H9 (cell line): ENCODE results near the gene BLACAT1. TPM values are rescaled to one million over a fixed set of nuclear protein-coding genes. Genes with fewer than 3 reads are reported as not detected.

Source experiments
- DNase-seq: peaks from one replicate; pipeline ENCODE4 v3.0.0-alpha.2; 2017
- H2AFZ ChIP-seq: one replicate; pipeline ENCODE4 v1.6.1; 2013; ENCODE audit warnings: mild to moderate bottlenecking, low read length, control low read depth, moderate library complexity
- H2AK5ac ChIP-seq: 2 replicates; pipeline ENCODE4 v1.6.1; 2013; ENCODE audit warnings: low read length, control low read depth, mixed read lengths; ENCODE audit not compliant: insufficient read length
- H2BK120ac ChIP-seq: one replicate; pipeline ENCODE4 v1.6.1; 2013; ENCODE audit warnings: low read depth, mild to moderate bottlenecking, low read length, control low read depth, inconsistent platforms; ENCODE audit not compliant: poor library complexity, severe bottlenecking
- H2BK12ac ChIP-seq: 2 replicates; pipeline ENCODE4 v1.6.1; 2013; ENCODE audit warnings: low read length, control low read depth, mixed read lengths, low read depth; ENCODE audit not compliant: insufficient read length
- H2BK15ac ChIP-seq: 2 replicates; pipeline ENCODE4 v1.6.1; 2013; ENCODE audit warnings: low read depth, low read length, control low read depth
- H2BK20ac ChIP-seq: one replicate; pipeline ENCODE4 v1.6.1; 2013; ENCODE audit warnings: low read depth, mild to moderate bottlenecking, low read length, control low read depth, inconsistent platforms; ENCODE audit not compliant: poor library complexity, severe bottlenecking
- H2BK5ac ChIP-seq: 2 replicates; pipeline ENCODE4 v1.6.1; 2013; ENCODE audit warnings: low read length, control low read depth, mixed read lengths; ENCODE audit not compliant: insufficient read length
- H3K14ac ChIP-seq: 2 replicates; pipeline ENCODE4 v1.6.1; 2013; ENCODE audit warnings: low read length, control low read depth; ENCODE audit not compliant: insufficient read depth
- H3K18ac ChIP-seq: 2 replicates; pipeline ENCODE4 v1.6.1; 2013; ENCODE audit warnings: low read depth, mild to moderate bottlenecking, mixed read lengths, low read length, control low read depth; ENCODE audit not compliant: insufficient read length
- H3K23ac ChIP-seq: 2 replicates; pipeline ENCODE4 v1.6.1; 2013; ENCODE audit warnings: low read length, control low read depth, mixed read lengths, low read depth; ENCODE audit not compliant: insufficient read length
- H3K23me2 ChIP-seq: 2 replicates; pipeline ENCODE4 v1.6.1; 2013; ENCODE audit warnings: low read depth, mild to moderate bottlenecking, mixed read lengths, low read length, control low read depth; ENCODE audit not compliant: insufficient read length, poor library complexity, severe bottlenecking
- H3K27ac ChIP-seq: 2 replicates; pipeline ENCODE4 v1.5.1; 2013; ENCODE audit warnings: low read length, control low read depth, mixed read lengths, low read depth; ENCODE audit not compliant: insufficient read length
- H3K27me3 ChIP-seq: 2 replicates; pipeline ENCODE4 v1.6.1; 2013; ENCODE audit warnings: low read length, control low read depth, inconsistent platforms; ENCODE audit not compliant: insufficient read depth
- H3K4ac ChIP-seq: 2 replicates; pipeline ENCODE4 v1.6.1; 2013; ENCODE audit warnings: low read depth, mild to moderate bottlenecking, control low read depth, inconsistent platforms, low read length, moderate library complexity
- H3K4me1 ChIP-seq: 2 replicates; pipeline ENCODE4 v1.6.1; 2013; ENCODE audit warnings: low read length, control low read depth, inconsistent platforms; ENCODE audit not compliant: insufficient read depth
- H3K4me2 ChIP-seq: 2 replicates; pipeline ENCODE4 v1.6.1; 2013; ENCODE audit warnings: low read length, control low read depth, mixed read lengths; ENCODE audit not compliant: insufficient read length, insufficient read depth
- H3K56ac ChIP-seq: 2 replicates; pipeline ENCODE4 v1.6.1; 2013; ENCODE audit warnings: low read depth, mild to moderate bottlenecking, mixed read lengths, low read length, control low read depth; ENCODE audit not compliant: insufficient read length
- H3K79me1 ChIP-seq: 2 replicates; pipeline ENCODE4 v1.6.1; 2013; ENCODE audit warnings: low read depth, mild to moderate bottlenecking, moderate library complexity, low read length, control low read depth, inconsistent platforms; ENCODE audit not compliant: insufficient read depth, poor library complexity, severe bottlenecking
- H3K79me2 ChIP-seq: 2 replicates; pipeline ENCODE4 v1.6.1; 2013; ENCODE audit warnings: low read length, control low read depth, inconsistent platforms; ENCODE audit not compliant: insufficient read depth
- H3K9ac ChIP-seq: 2 replicates; pipeline ENCODE4 v1.6.1; 2013; ENCODE audit warnings: low read length, control low read depth, mixed read lengths; ENCODE audit not compliant: insufficient read length; ENCODE audit errors: extremely low read depth
- H3K9me3 ChIP-seq: one replicate; pipeline ENCODE4 v1.6.1; 2013; ENCODE audit warnings: low read depth, low read length, inconsistent platforms; ENCODE audit not compliant: control insufficient read depth
- H3T11ph ChIP-seq: one replicate; pipeline ENCODE4 v1.6.1; 2013; ENCODE audit warnings: mild to moderate bottlenecking, low read length, control low read depth, inconsistent platforms
- H4K20me1 ChIP-seq: one replicate; pipeline ENCODE4 v1.6.1; 2013; ENCODE audit not compliant: control insufficient read depth, insufficient read length, insufficient read depth
- H4K5ac ChIP-seq: 2 replicates; pipeline ENCODE4 v1.6.1; 2013; ENCODE audit warnings: low read depth, mild to moderate bottlenecking, mixed read lengths, low read length, control low read depth; ENCODE audit not compliant: insufficient read length
- H4K8ac ChIP-seq: replicated peaks from 2 replicates; pipeline ENCODE4 v1.6.1; 2013; ENCODE audit warnings: low read length, control low read depth, mixed read lengths, low read depth; ENCODE audit not compliant: insufficient read length
- H4K91ac ChIP-seq: 2 replicates; pipeline ENCODE4 v1.6.1; 2013; ENCODE audit warnings: low read depth, mild to moderate bottlenecking, moderate library complexity, mixed read lengths, low read length, control low read depth; ENCODE audit not compliant: insufficient read length
- H3K27ac Mint-ChIP-seq, 3 experiments: 2 replicates in 2 of 3; 3 replicates in 1 of 3; pipeline ENCODE4 v1.8.0; 2020 to 2021; ENCODE audit warnings: mixed read lengths in 3 of 3, mild to moderate bottlenecking in 1 of 3, moderate library complexity in 1 of 3
- H3K27me3 Mint-ChIP-seq: 2 replicates; pipeline ENCODE4 v1.8.0; 2021; ENCODE audit warnings: low read depth, mild to moderate bottlenecking, moderate library complexity, mixed read lengths
- H3K36me3 Mint-ChIP-seq, 3 experiments: 2 replicates in 2 of 3; 3 replicates in 1 of 3; pipeline ENCODE4 v1.8.0; 2020 to 2021; ENCODE audit warnings: low read depth in 3 of 3, mixed read lengths in 3 of 3; ENCODE audit not compliant: insufficient read depth in 1 of 3
- H3K4me1 Mint-ChIP-seq, 2 experiments: 2 replicates each; pipeline ENCODE4 v1.8.0; 2020; ENCODE audit warnings: mixed read lengths in 2 of 2
- H3K4me3 Mint-ChIP-seq, 2 experiments: 2 replicates in 1 of 2; 3 replicates in 1 of 2; pipeline ENCODE4 v1.8.0; 2020 to 2021; ENCODE audit warnings: mild to moderate bottlenecking in 2 of 2, mixed read lengths in 2 of 2, moderate library complexity in 1 of 2
- H3K9me3 Mint-ChIP-seq, 2 experiments: 2 replicates in 1 of 2; 3 replicates in 1 of 2; pipeline ENCODE4 v1.8.0; 2020; ENCODE audit warnings: mild to moderate bottlenecking in 2 of 2, mixed read lengths in 2 of 2, moderate library complexity in 1 of 2
- CTCF ChIP-seq: fragments of 200-600 bp; sonication (generic); conservative IDR thresholded peaks from 3 replicates; pipeline ENCODE4 v1.8.0; 2021; ENCODE audit warnings: antibody characterized with exemption, mild to moderate bottlenecking
- WGBS: extraction: QIAGEN DNeasy Blood & Tissue Kit; methylation state at CpG from one replicate; pipeline ENCODE4 v1.1.7; 2013; ENCODE audit warnings: missing lambda C conversion rate, low lambda C conversion rate, mixed read lengths; ENCODE audit not compliant: insufficient read length; ENCODE audit errors: extremely low coverage; 5-methylcytosine and 5-hydroxymethylcytosine counted together
- total RNA-seq: library from RNA; stranded (reverse); gene quantifications from 2 replicates; pipeline ENCODE4 v1.2.1, GENCODE V29; 2021

Gene BLACAT1
- total RNA-seq, 1 experiment from 2014 or later: 4.0 TPM

- Mint-ChIP-seq H3K36me3 (peaks cover 0 to 2% (median 0%) of the 10 kb centered on the region in 3 experiments; a peak in 1 of 7 replicates), H3K4me1 (peaks cover 51 to 52% of the 10 kb centered on the region in 2 experiments), H3K27me3 (peaks cover 21% of the 10 kb centered on the region), H3K9me3 (no peaks in the 10 kb centered on the region), H3K4me3 (no peak overlapping the region), H3K27ac (no peak overlapping the region)
- no peaks in the 10 kb centered on the region for H3K9me3 ChIP-seq
- DNase-seq: no peak
- H3K4ac ChIP-seq: no peak overlapping the region
- no peak overlapping the region for H3K56ac ChIP-seq
- no peak overlapping the region for H2BK12ac ChIP-seq
- no peak for TF ChIP-seq CTCF
- H2AK5ac ChIP-seq: no peak overlapping the region
- no CpG with 5 or more reads among the region's 3 CpGs for WGBS
- no peak overlapping the region for H2BK15ac ChIP-seq
- no peak overlapping the region for H2BK5ac ChIP-seq
- H3K23me2 ChIP-seq: peaks cover under 1% of the 10 kb centered on the region
- no peak overlapping the region for H2AFZ ChIP-seq
- H2BK120ac ChIP-seq: no peak overlapping the region
- H3K9ac ChIP-seq: no peak overlapping the region
- no peak overlapping the region for H3K18ac ChIP-seq
- no peak overlapping the region for H3T11ph ChIP-seq
- H3K23ac ChIP-seq: no peak overlapping the region
- no peak overlapping the region for H4K8ac ChIP-seq
- no peaks in the 10 kb centered on the region for H4K20me1 ChIP-seq
- H4K91ac ChIP-seq: no peak overlapping the region
- peaks cover 7% of the 10 kb centered on the region; the same call in 1 of the 2 replicates for H3K4me1 ChIP-seq
- H3K79me1 ChIP-seq: no peaks in the 10 kb centered on the region
- H3K79me2 ChIP-seq: no peaks in the 10 kb centered on the region
- no peak overlapping the region for H2BK20ac ChIP-seq
- no peak overlapping the region for H3K14ac ChIP-seq
- no peak overlapping the region for H4K5ac ChIP-seq
- no peak overlapping the region for H3K27ac ChIP-seq
- H3K27me3 ChIP-seq: no peaks in the 10 kb centered on the region
- H3K4me2 ChIP-seq: no peak overlapping the region
These were observed 43.9 kb upstream of the BLACAT1 start for GRCh38 chr1:205499789-205500188.
